ENCODE data around the gene PRDM2.

- TF ChIP-seq, protein P1, sequence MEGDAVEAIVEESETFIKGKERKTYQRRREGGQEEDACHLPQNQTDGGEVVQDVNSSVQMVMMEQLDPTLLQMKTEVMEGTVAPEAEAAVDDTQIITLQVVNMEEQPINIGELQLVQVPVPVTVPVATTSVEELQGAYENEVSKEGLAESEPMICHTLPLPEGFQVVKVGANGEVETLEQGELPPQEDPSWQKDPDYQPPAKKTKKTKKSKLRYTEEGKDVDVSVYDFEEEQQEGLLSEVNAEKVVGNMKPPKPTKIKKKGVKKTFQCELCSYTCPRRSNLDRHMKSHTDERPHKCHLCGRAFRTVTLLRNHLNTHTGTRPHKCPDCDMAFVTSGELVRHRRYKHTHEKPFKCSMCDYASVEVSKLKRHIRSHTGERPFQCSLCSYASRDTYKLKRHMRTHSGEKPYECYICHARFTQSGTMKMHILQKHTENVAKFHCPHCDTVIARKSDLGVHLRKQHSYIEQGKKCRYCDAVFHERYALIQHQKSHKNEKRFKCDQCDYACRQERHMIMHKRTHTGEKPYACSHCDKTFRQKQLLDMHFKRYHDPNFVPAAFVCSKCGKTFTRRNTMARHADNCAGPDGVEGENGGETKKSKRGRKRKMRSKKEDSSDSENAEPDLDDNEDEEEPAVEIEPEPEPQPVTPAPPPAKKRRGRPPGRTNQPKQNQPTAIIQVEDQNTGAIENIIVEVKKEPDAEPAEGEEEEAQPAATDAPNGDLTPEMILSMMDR (IDR thresholded peaks at IDR 0.05), result no peak
- TF ChIP-seq EP300 (IDR thresholded peaks at IDR 0.05) (no peak), POLR2A (IDR thresholded peaks at IDR 0.05) (no peak)
These were observed 125.0 kb downstream of the PRDM2 start for GRCh38 chr1:13825033-13825432.

All from suprapubic skin (tissue), 3 donors.